Neural cell (in vitro differentiated cells): ENCODE data around the gene FERMT3. TPM values are rescaled to one million over a fixed set of nuclear protein-coding genes. Genes with fewer than 3 reads are reported as not detected.

Experiments
- H2AFZ ChIP-seq: fragments of 200-600, 300-800 bp; sonication (generic), shearing (Covaris generic); 2 replicates; pipeline ENCODE4 v1.6.0; 2014; ENCODE audit warnings: low read depth, mild to moderate bottlenecking, antibody characterized with exemption, low read length, moderate library complexity
- H3F3A ChIP-seq: fragments of 200-600 bp; shearing (Covaris generic); 2 replicates; pipeline ENCODE4 v1.6.1; 2016; ENCODE audit warnings: mild to moderate bottlenecking, moderate library complexity, mixed read lengths, antibody characterized with exemption, low read length; ENCODE audit not compliant: insufficient read depth, poor library complexity, severe bottlenecking
- H3K27ac ChIP-seq: fragments of 200-600, 300-800 bp; sonication (generic), shearing (Covaris generic); 2 replicates; pipeline ENCODE4 v1.5.1; 2014; ENCODE audit warnings: mild to moderate bottlenecking, low read length, moderate library complexity
- H3K27me3 ChIP-seq: fragments of 300-800, 200-600 bp; sonication (generic), shearing (Covaris generic); 2 replicates; pipeline ENCODE4 v1.6.0; 2014; ENCODE audit warnings: mild to moderate bottlenecking, low read depth, low read length, moderate library complexity; ENCODE audit not compliant: insufficient read depth
- H3K36me3 ChIP-seq: fragments of 300-800, 200-600 bp; sonication (generic), shearing (Covaris generic); 2 replicates; pipeline ENCODE4 v1.5.1; 2014; ENCODE audit warnings: mild to moderate bottlenecking, antibody characterized with exemption, low read length, moderate library complexity; ENCODE audit not compliant: insufficient read depth
- H3K4me2 ChIP-seq: fragments of 300-800, 200-600 bp; sonication (generic), shearing (Covaris generic); 2 replicates; pipeline ENCODE4 v1.6.0; 2014; ENCODE audit warnings: mild to moderate bottlenecking, low read length
- H3K4me3 ChIP-seq: fragments of 300-800, 200-600 bp; sonication (generic), shearing (Covaris generic); 2 replicates; pipeline ENCODE4 v1.5.1; 2014; ENCODE audit warnings: mild to moderate bottlenecking, low read length, moderate library complexity
- H3K79me2 ChIP-seq: fragments of 200-600 bp; shearing (Covaris generic); replicated peaks from 2 replicates; pipeline ENCODE4 v1.6.0; 2014; ENCODE audit warnings: mild to moderate bottlenecking, low read length, moderate library complexity; ENCODE audit not compliant: insufficient read depth
- H3K9ac ChIP-seq: fragments of 300-800, 200-600 bp; sonication (generic), shearing (Covaris generic); 2 replicates; pipeline ENCODE4 v1.6.1; 2016; ENCODE audit warnings: mild to moderate bottlenecking, low read length, mixed read lengths
- H3K9me2 ChIP-seq: fragments of 200-600 bp; shearing (Covaris generic); 2 replicates; pipeline ENCODE4 v1.6.1; 2016; ENCODE audit warnings: mild to moderate bottlenecking, low read length, mixed read lengths; ENCODE audit not compliant: insufficient read depth
- H3K9me3 ChIP-seq: fragments of 200-600, 300-800 bp; sonication (generic), shearing (Covaris generic); 2 replicates; pipeline ENCODE4 v1.6.1; 2016; ENCODE audit warnings: mild to moderate bottlenecking, mixed run types, low read length, moderate library complexity, mixed read lengths
- H4K20me1 ChIP-seq: fragments of 200-600 bp; shearing (Covaris generic); 2 replicates; pipeline ENCODE4 v1.6.1; 2016; ENCODE audit warnings: mild to moderate bottlenecking, mixed run types; ENCODE audit not compliant: insufficient read depth
- EP300 ChIP-seq: fragments of 450-650 bp; conservative IDR thresholded peaks from 2 replicates; pipeline ENCODE4 v1.6.1; 2014; ENCODE audit warnings: antibody characterized with exemption, mild to moderate bottlenecking, moderate library complexity; ENCODE audit not compliant: poor library complexity, severe bottlenecking
- EZH2 ChIP-seq: fragments of 200-600, 300-800 bp; shearing (Covaris generic), sonication (generic); IDR thresholded peaks from 2 replicates; pipeline ENCODE4 v1.6.1; 2014; ENCODE audit warnings: antibody characterized with exemption, low read length, borderline replicate concordance, mild to moderate bottlenecking; ENCODE audit not compliant: insufficient read depth, poor library complexity, severe bottlenecking
- MXI1 ChIP-seq: fragments of 450-650 bp; conservative IDR thresholded peaks from 2 replicates; pipeline ENCODE4 v1.6.1; 2014; ENCODE audit warnings: antibody characterized with exemption, mild to moderate bottlenecking; ENCODE audit not compliant: poor library complexity, severe bottlenecking
- POLR2AphosphoS5 ChIP-seq: IDR thresholded peaks from 2 replicates; pipeline ENCODE4 v1.6.1; 2012
- RAD21 ChIP-seq: fragments of 450-650 bp; conservative IDR thresholded peaks from 2 replicates; pipeline ENCODE4 v1.6.1; 2014; ENCODE audit warnings: antibody characterized with exemption, mild to moderate bottlenecking, moderate library complexity
- REST ChIP-seq: IDR thresholded peaks from 2 replicates; pipeline ENCODE4 v1.6.1; 2012; ENCODE audit warnings: borderline replicate concordance
- SMC3 ChIP-seq: fragments of 450-650 bp; conservative IDR thresholded peaks from 2 replicates; pipeline ENCODE4 v1.6.1; 2014; ENCODE audit warnings: antibody characterized with exemption, mild to moderate bottlenecking, moderate library complexity; ENCODE audit not compliant: poor library complexity
- TAF1 ChIP-seq: IDR thresholded peaks from 2 replicates; pipeline ENCODE4 v1.6.1; 2012; ENCODE audit warnings: low read depth
- polyA plus RNA-seq: library from polyadenylated mRNA; depleted of rRNA; stranded (reverse); fragments of >200 nt; gene quantifications from 2 replicates; pipeline ENCODE4 v1.2.3, GENCODE V29; 2014
- TF ChIP-seq, protein P1 (sequence below): fragments of 450-650 bp; IDR thresholded peaks from 2 replicates; pipeline ENCODE4 v1.5.1; 2014; ENCODE audit warnings: antibody characterized with exemption, mild to moderate bottlenecking, moderate library complexity; ENCODE audit not compliant: poor library complexity, severe bottlenecking

Gene FERMT3
- polyA plus RNA-seq, 1 donor from 2014 or later = 0.89 TPM

- Histone ChIP-seq H3K4me3 (no peak overlapping the region), H3F3A (no peaks in the 10 kb centered on the region), H3K9ac (peak overlapping the region; percentile 20), H3K79me2 (no peaks in the 10 kb centered on the region), H3K4me2 (no peak overlapping the region), H3K27ac (no peak overlapping the region), H3K9me2 (no peaks in the 10 kb centered on the region), H2AFZ (no peak overlapping the region), H3K9me3 (no peaks in the 10 kb centered on the region), H4K20me1 (no peaks in the 10 kb centered on the region), H3K27me3 (no peaks in the 10 kb centered on the region), H3K36me3 (no peaks in the 10 kb centered on the region)
- TF ChIP-seq MXI1 (no peak), POLR2AphosphoS5 (no peak), TAF1 (no peak), EP300 (no peak), EZH2 (no peak), RAD21 (no peak), REST (no peak), SMC3 (no peak)
- TF ChIP-seq, protein P1, sequence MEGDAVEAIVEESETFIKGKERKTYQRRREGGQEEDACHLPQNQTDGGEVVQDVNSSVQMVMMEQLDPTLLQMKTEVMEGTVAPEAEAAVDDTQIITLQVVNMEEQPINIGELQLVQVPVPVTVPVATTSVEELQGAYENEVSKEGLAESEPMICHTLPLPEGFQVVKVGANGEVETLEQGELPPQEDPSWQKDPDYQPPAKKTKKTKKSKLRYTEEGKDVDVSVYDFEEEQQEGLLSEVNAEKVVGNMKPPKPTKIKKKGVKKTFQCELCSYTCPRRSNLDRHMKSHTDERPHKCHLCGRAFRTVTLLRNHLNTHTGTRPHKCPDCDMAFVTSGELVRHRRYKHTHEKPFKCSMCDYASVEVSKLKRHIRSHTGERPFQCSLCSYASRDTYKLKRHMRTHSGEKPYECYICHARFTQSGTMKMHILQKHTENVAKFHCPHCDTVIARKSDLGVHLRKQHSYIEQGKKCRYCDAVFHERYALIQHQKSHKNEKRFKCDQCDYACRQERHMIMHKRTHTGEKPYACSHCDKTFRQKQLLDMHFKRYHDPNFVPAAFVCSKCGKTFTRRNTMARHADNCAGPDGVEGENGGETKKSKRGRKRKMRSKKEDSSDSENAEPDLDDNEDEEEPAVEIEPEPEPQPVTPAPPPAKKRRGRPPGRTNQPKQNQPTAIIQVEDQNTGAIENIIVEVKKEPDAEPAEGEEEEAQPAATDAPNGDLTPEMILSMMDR = no peak
Observed at GRCh38 chr11:64264371-64264852, 57.9 kb downstream of the FERMT3 start.

DNA sequence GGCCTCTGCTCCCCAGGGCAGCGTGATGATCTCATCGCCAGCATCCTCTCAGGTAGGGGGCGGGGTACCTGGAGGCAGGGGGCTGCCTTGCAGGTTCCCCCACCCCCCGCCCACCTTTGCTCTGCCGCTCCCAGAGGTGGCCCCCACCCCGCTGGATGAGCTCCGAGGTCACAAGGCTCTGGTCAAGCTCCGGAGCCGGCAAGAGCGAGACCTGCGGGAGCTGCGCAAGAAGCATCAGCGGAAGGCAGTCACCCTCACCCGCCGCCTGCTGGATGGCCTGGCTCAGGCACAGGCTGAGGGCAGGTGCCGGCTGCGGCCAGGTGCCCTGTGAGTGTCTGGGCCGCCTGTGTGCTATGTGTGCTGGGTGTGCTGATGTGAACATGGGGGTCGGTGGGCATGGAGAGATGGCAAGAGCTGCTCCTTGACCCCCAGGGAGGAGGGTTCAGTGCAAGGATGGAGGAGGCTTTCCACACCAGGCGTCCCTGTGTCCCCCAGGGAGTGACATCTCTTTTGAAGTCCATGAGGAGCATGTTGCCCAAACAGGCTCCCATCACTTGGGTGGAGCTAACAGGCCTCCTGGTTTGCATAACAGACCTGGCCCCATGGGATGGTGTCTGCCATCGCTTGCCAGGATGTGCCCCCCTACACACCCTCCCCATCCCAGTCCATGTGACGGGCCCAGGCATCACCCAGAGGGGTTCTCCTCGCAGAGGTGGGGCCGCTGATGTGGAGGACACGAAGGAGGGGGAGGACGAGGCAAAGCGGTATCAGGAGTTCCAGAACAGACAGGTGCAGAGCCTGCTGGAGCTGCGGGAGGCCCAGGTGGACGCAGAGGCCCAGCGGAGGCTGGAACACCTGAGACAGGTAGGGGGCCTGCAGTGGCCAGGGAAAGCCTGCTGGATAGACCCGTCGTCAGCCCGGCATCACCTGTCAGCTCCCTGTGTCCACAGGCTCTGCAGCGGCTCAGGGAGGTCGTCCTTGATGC lies 58.9 kb downstream of the FERMT3 start:
- Histone ChIP-seq H2AFZ (no peak overlapping the region), H3F3A (peaks cover 4% of the 10 kb centered on the region), H3K9me3 (no peaks in the 10 kb centered on the region), H3K9me2 (no peaks in the 10 kb centered on the region), H4K20me1 (no peaks in the 10 kb centered on the region), H3K4me3 (no peak overlapping the region), H3K36me3 (no peaks in the 10 kb centered on the region), H3K4me2 (no peak overlapping the region), H3K27me3 (no peaks in the 10 kb centered on the region), H3K79me2 (no peaks in the 10 kb centered on the region), H3K9ac (no peak overlapping the region), H3K27ac (no peak overlapping the region)
- TF ChIP-seq RAD21 (no peak), TAF1 (no peak), POLR2AphosphoS5 (no peak)
- TF ChIP-seq, protein P1 = no peak
